ENCODE data around the gene AQP1. TPM values are rescaled to one million over a fixed set of nuclear protein-coding genes. Genes with fewer than 3 reads are reported as not detected.

The AQP1 gene
- total RNA-seq, 1 donor from 2014 or later, result 2.5 TPM

- no peak for DNase-seq (ENCODE audit: low read depth)
- no peaks in the 10 kb centered on the region for H3K36me3 ChIP-seq (ENCODE audit: control insufficient read depth, insufficient read depth, low read length)
- H3K27me3 ChIP-seq (ENCODE audit: control insufficient read depth, insufficient read depth, low read length), result peaks cover 6% of the 10 kb centered on the region
- H3K4me3 ChIP-seq (ENCODE audit: low read depth, low read length), result no peak overlapping the region
- TF ChIP-seq CTCF (IDR thresholded peaks at IDR 0.05; ENCODE audit: insufficient read depth, low read length, poor library complexity, severe bottlenecking), result no peak
These were observed 25.0 kb upstream of the AQP1 start for GRCh38 chr7:30886608-30887011.

- H3K36me3 ChIP-seq (ENCODE audit: control insufficient read depth, insufficient read depth, low read length), result no peaks in the 10 kb centered on the region
- TF ChIP-seq CTCF (IDR thresholded peaks at IDR 0.05; ENCODE audit: insufficient read depth, low read length, poor library complexity, severe bottlenecking), result no peak
- no peak for DNase-seq (ENCODE audit: low read depth)
- H3K4me3 ChIP-seq (ENCODE audit: low read depth, low read length), result no peak overlapping the region
- H3K27me3 ChIP-seq (ENCODE audit: control insufficient read depth, insufficient read depth, low read length), result peaks cover 10% of the 10 kb centered on the region
These were observed 24.2 kb upstream of the AQP1 start for GRCh38 chr7:30887464-30887872.

- Histone ChIP-seq H3K4me3 (ENCODE audit: low read depth, low read length) (no peak overlapping the region), H3K27me3 (ENCODE audit: control insufficient read depth, insufficient read depth, low read length) (peaks cover 10% of the 10 kb centered on the region), H3K36me3 (ENCODE audit: control insufficient read depth, insufficient read depth, low read length) (no peaks in the 10 kb centered on the region)
- DNase-seq (ENCODE audit: low read depth), result peak; percentile 69
- no peak for TF ChIP-seq CTCF (IDR thresholded peaks at IDR 0.05; ENCODE audit: insufficient read depth, low read length, poor library complexity, severe bottlenecking)
These were observed 22.9 kb upstream of the AQP1 start for GRCh38 chr7:30888747-30889146.

GRCh38 chr7:30890226-30890625 is 21.4 kb upstream of the AQP1 start:
- Histone ChIP-seq H3K36me3 (ENCODE audit: control insufficient read depth, insufficient read depth, low read length) (no peaks in the 10 kb centered on the region), H3K27me3 (ENCODE audit: control insufficient read depth, insufficient read depth, low read length) (peaks cover 10% of the 10 kb centered on the region), H3K4me3 (ENCODE audit: low read depth, low read length) (no peak overlapping the region)
- no peak for TF ChIP-seq CTCF (IDR thresholded peaks at IDR 0.05; ENCODE audit: insufficient read depth, low read length, poor library complexity, severe bottlenecking)
- DNase-seq (ENCODE audit: low read depth), result no peak

- H3K4me3 ChIP-seq (ENCODE audit: low read depth, low read length), result no peak overlapping the region
- H3K36me3 ChIP-seq (ENCODE audit: control insufficient read depth, insufficient read depth, low read length), result no peaks in the 10 kb centered on the region
- TF ChIP-seq CTCF (IDR thresholded peaks at IDR 0.05; ENCODE audit: insufficient read depth, low read length, poor library complexity, severe bottlenecking), result no peak
- DNase-seq (ENCODE audit: low read depth), result no peak
- H3K27me3 ChIP-seq (ENCODE audit: control insufficient read depth, insufficient read depth, low read length), result peaks cover 9% of the 10 kb centered on the region
These were observed 18.3 kb upstream of the AQP1 start for GRCh38 chr7:30893357-30893756.

GRCh38 chr7:30894009-30894408 is 17.6 kb upstream of the AQP1 start:
- Histone ChIP-seq H3K36me3 (ENCODE audit: control insufficient read depth, insufficient read depth, low read length) (no peaks in the 10 kb centered on the region), H3K27me3 (ENCODE audit: control insufficient read depth, insufficient read depth, low read length) (peaks cover 11% of the 10 kb centered on the region)
- TF ChIP-seq CTCF (IDR thresholded peaks at IDR 0.05; ENCODE audit: insufficient read depth, low read length, poor library complexity, severe bottlenecking), result no peak

More at GRCh38 chr7:30894009-30894408, 17.6 kb upstream of the AQP1 start:
- no peak overlapping the region for H3K4me3 ChIP-seq (ENCODE audit: low read depth, low read length)
- no peak for DNase-seq (ENCODE audit: low read depth)

Data from kidney epithelial cell (primary cell).